ENCODE results near the gene TTC22.

The TTC22 gene

DNA sequence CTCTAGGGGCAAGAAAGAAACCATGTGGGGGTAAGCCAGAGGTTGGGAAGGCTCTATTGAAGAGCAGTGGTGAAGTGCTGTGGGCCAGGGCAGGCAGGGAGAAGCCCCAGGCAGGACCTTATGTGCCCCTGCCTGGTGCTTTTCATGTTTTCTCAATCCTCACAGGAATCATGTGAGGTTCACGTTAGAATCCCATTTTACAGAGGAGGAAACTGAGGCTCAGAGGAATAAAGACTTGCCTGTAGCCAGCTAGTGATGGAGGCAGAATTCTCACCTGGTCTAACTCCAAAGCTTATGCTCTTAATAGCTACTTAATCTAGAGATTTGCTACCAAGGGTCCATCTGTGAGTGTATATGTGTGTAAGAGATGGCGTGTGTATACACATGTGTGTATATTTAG lies 4.2 kb downstream of the TTC22 start:
- Histone ChIP-seq H3K9ac (ENCODE audit: low read depth, low read length) (no peak overlapping the region), H3K79me2 (ENCODE audit: insufficient read depth, low read length) (no peaks in the 10 kb centered on the region), H2AFZ (ENCODE audit: low read depth, low read length) (no peak overlapping the region), H3K9me3 (ENCODE audit: insufficient read depth, low read length, severe bottlenecking) (peaks cover under 1% of the 10 kb centered on the region), H3K4me1 (ENCODE audit: insufficient read depth, low read length) (no peaks in the 10 kb centered on the region), H4K20me1 (ENCODE audit: insufficient read depth, low read length) (no peaks in the 10 kb centered on the region; the same call in 1 of the 2 replicates), H3K4me3 (ENCODE audit: low read depth in 1 of 2, low read length in 2 of 2) (no peak overlapping the region), H3K27me3 (ENCODE audit: insufficient read depth, low read length, poor library complexity) (peaks cover 8% of the 10 kb centered on the region), H3K4me2 (ENCODE audit: insufficient read depth, low read length) (no peak overlapping the region), H3K27ac (ENCODE audit: low read length) (no peak overlapping the region), H3K36me3 (ENCODE audit: insufficient read depth, low read length) (no peaks in the 10 kb centered on the region)
- TF ChIP-seq, protein P1, sequence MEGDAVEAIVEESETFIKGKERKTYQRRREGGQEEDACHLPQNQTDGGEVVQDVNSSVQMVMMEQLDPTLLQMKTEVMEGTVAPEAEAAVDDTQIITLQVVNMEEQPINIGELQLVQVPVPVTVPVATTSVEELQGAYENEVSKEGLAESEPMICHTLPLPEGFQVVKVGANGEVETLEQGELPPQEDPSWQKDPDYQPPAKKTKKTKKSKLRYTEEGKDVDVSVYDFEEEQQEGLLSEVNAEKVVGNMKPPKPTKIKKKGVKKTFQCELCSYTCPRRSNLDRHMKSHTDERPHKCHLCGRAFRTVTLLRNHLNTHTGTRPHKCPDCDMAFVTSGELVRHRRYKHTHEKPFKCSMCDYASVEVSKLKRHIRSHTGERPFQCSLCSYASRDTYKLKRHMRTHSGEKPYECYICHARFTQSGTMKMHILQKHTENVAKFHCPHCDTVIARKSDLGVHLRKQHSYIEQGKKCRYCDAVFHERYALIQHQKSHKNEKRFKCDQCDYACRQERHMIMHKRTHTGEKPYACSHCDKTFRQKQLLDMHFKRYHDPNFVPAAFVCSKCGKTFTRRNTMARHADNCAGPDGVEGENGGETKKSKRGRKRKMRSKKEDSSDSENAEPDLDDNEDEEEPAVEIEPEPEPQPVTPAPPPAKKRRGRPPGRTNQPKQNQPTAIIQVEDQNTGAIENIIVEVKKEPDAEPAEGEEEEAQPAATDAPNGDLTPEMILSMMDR (IDR thresholded peaks at IDR 0.05; ENCODE audit: borderline replicate concordance, extremely low read depth, low read length, poor library complexity, severe bottlenecking), result no peak
- no peak for TF ChIP-seq EZH2 (IDR thresholded peaks at IDR 0.05; ENCODE audit: borderline replicate concordance, low read depth, low read length, severe bottlenecking)
- ATAC-seq (ENCODE audit: insufficient read depth, low read depth) (no peak), DNase-seq (no peak)

DNA sequence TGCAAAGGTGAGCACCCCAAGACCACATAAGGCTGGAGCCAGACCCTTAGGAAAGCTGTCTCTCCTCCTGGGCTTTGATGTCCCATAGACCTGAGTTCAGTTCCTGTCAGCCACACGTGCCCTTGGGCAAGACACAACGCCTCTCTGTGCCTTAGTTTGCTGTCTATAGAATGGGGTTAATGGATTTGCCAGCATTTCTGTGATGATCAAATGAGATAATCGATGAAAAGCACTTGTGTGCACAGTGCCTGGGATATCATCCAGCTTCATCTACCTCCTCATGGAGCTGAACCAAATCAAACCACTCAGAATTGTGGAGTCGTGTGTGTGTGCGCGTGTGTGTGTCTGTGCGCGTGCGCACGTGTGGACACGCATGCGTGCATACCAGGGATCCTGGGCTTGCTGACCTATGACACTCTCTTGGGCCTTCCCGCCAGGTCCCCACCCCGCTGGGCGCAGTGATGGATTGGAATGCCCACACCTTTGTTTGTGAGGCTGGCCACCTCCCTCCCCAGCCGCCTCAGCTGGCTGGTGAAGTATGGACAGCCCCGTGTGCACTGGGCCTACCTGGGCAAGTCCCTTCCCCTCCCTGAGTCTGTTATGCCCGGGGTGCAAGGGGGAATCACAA lies 5.2 kb downstream of the TTC22 start:
- TF ChIP-seq, protein P1 (IDR thresholded peaks at IDR 0.05; ENCODE audit: borderline replicate concordance, extremely low read depth, low read length, poor library complexity, severe bottlenecking), result no peak
- TF ChIP-seq EZH2 (IDR thresholded peaks at IDR 0.05; ENCODE audit: borderline replicate concordance, low read depth, low read length, severe bottlenecking), result no peak
- no peaks in the 10 kb centered on the region for H3K4me1 ChIP-seq (ENCODE audit: insufficient read depth, low read length)
- no peak overlapping the region for H3K4me2 ChIP-seq (ENCODE audit: insufficient read depth, low read length)

GRCh38 chr1:54795356-54795665 lies 5.8 kb downstream of the TTC22 start:
- no peak overlapping the region for H2AFZ ChIP-seq (ENCODE audit: low read depth, low read length)
- no peak for TF ChIP-seq EZH2 (IDR thresholded peaks at IDR 0.05; ENCODE audit: borderline replicate concordance, low read depth, low read length, severe bottlenecking)
- TF ChIP-seq, protein P1 (IDR thresholded peaks at IDR 0.05; ENCODE audit: borderline replicate concordance, extremely low read depth, low read length, poor library complexity, severe bottlenecking), result no peak
- H4K20me1 ChIP-seq (ENCODE audit: insufficient read depth, low read length), result no peaks in the 10 kb centered on the region; the same call in 1 of the 2 replicates
- peaks cover 2% of the 10 kb centered on the region for H3K9me3 ChIP-seq (ENCODE audit: insufficient read depth, low read length, severe bottlenecking)
- ATAC-seq (ENCODE audit: insufficient read depth, low read depth) (no peak), DNase-seq (no peak)
- no peak overlapping the region for H3K4me3 ChIP-seq (ENCODE audit: low read depth in 1 of 2, low read length in 2 of 2)
- H3K4me2 ChIP-seq (ENCODE audit: insufficient read depth, low read length), result no peak overlapping the region
- no peak overlapping the region for H3K9ac ChIP-seq (ENCODE audit: low read depth, low read length)
- H3K27ac ChIP-seq (ENCODE audit: low read length), result no peak overlapping the region
- H3K79me2 ChIP-seq (ENCODE audit: insufficient read depth, low read length), result no peaks in the 10 kb centered on the region
- H3K4me1 ChIP-seq (ENCODE audit: insufficient read depth, low read length), result no peaks in the 10 kb centered on the region
- no peaks in the 10 kb centered on the region for H3K36me3 ChIP-seq (ENCODE audit: insufficient read depth, low read length)
- peaks cover 8% of the 10 kb centered on the region for H3K27me3 ChIP-seq (ENCODE audit: insufficient read depth, low read length, poor library complexity)

More for the DNA sequence above, 5.2 kb downstream of the TTC22 start:
- no peak overlapping the region for H3K9ac ChIP-seq (ENCODE audit: low read depth, low read length)
- peaks cover 2% of the 10 kb centered on the region for H3K9me3 ChIP-seq (ENCODE audit: insufficient read depth, low read length, severe bottlenecking)
- DNase-seq (no peak), ATAC-seq (ENCODE audit: insufficient read depth, low read depth) (no peak)
- no peak overlapping the region for H3K27ac ChIP-seq (ENCODE audit: low read length)
- H3K4me3 ChIP-seq (ENCODE audit: low read depth in 1 of 2, low read length in 2 of 2), result no peak overlapping the region
- no peaks in the 10 kb centered on the region for H3K36me3 ChIP-seq (ENCODE audit: insufficient read depth, low read length)
- H4K20me1 ChIP-seq (ENCODE audit: insufficient read depth, low read length), result no peaks in the 10 kb centered on the region; the same call in 1 of the 2 replicates
- no peaks in the 10 kb centered on the region for H3K79me2 ChIP-seq (ENCODE audit: insufficient read depth, low read length)
- H3K27me3 ChIP-seq (ENCODE audit: insufficient read depth, low read length, poor library complexity), result peaks cover 8% of the 10 kb centered on the region
- no peak overlapping the region for H2AFZ ChIP-seq (ENCODE audit: low read depth, low read length)
